Large intestine (tissue), 3 donors: ENCODE data around the gene ARAP1. TPM values are rescaled to one million over a fixed set of nuclear protein-coding genes. Genes with fewer than 3 reads are reported as not detected.

ENCODE experiments used
- DNase-seq, 2 donors: peaks; one replicate each; pipeline versions ENCODE4 v3.0.0 to v3.0.0-alpha.2; 2013
- H3K27ac ChIP-seq: one replicate; pipeline ENCODE4 v1.5.1; 2013; ENCODE audit warnings: low read length
- H3K27me3 ChIP-seq: 2 replicates; pipeline ENCODE4 v1.6.1; 2013; ENCODE audit warnings: low read length; ENCODE audit not compliant: control insufficient read depth, insufficient read depth
- H3K36me3 ChIP-seq: 2 replicates; pipeline ENCODE4 v1.6.1; 2013; ENCODE audit warnings: low read length; ENCODE audit not compliant: control insufficient read depth, insufficient read depth
- H3K4me1 ChIP-seq: one replicate; pipeline ENCODE4 v1.6.1; 2013; ENCODE audit warnings: low read length; ENCODE audit not compliant: control insufficient read depth, insufficient read depth
- H3K4me3 ChIP-seq: one replicate; pipeline ENCODE4 v1.5.1; 2013; ENCODE audit warnings: low read length
- H3K9me3 ChIP-seq: one replicate; pipeline ENCODE4 v1.6.1; 2013; ENCODE audit warnings: mild to moderate bottlenecking, low read depth, low read length, moderate library complexity; ENCODE audit not compliant: control insufficient read depth
- WGBS: methylation state at CpG from one replicate; pipeline ENCODE4 v1.1.5; 2013; ENCODE audit warnings: low lambda C conversion rate; ENCODE audit not compliant: insufficient coverage; 5-methylcytosine and 5-hydroxymethylcytosine counted together
- polyA plus RNA-seq: library from polyadenylated mRNA; unstranded; fragments of 120-200 nt; gene quantifications from one replicate; pipeline ENCODE4 v1.2.1, GENCODE V29; 2013

Gene ARAP1
- polyA plus RNA-seq, 1 donor = 69.1 TPM

DNA sequence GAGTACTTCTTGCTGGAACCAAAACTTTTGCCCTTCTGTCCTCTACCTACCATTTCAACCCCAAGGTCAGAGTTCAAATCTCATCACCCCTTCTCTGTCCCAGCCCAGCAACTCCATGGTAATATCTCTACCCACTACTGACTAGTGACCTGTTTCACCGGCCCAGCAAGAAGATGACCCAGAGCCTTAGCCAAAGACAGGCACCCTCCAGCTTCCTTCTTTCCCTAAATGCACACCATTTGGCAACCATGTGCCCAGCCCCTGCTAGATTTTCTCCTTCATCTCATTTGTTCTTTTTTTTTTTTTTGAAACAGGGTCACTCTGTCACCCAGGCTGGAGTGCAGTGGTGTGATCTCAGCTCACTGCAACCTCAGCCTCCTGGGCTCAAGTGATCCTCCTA, 14.9 kb downstream of the ARAP1 start:
- WGBS = no CpG with 5 or more reads among the region's 1 CpG
- H3K9me3 ChIP-seq = no peaks in the 10 kb centered on the region
- no peak for DNase-seq
- peaks cover 33% of the 10 kb centered on the region for H3K4me1 ChIP-seq
- no peak overlapping the region for H3K27ac ChIP-seq
- H3K4me3 ChIP-seq = no peak overlapping the region
- H3K36me3 ChIP-seq = peaks cover under 1% of the 10 kb centered on the region
- H3K27me3 ChIP-seq = no peaks in the 10 kb centered on the region

DNA sequence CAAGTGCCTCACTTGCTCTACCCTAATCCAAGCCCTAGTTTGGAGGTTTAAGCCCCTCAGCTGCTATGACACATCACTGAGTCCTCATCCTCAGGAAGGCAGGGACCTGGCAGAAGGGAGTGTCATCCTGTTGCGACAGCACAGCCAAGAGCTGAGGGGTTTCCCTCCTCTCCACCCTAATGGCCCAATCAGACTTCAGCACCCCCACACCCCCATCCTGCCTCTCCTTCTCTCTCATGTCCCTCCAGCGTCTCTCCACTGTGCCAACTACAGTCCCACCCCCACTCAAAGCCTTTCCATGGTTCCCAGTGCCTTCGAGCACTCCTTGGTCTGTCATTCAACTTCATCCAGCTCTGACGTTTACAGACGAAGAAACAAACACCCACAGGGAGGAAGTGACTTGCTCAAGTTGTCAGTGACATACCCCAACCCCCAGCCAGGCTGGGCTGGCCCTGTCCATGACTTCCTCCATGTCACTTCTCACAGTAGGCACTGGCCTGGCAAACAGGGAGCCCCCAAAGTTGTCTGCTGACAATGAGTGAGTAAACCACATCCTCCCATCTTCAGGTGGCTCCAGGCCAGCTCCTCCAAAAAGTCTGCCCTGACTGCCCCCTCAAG, 15.6 kb downstream of the ARAP1 start:
- no peaks in the 10 kb centered on the region for H3K27me3 ChIP-seq
- DNase-seq = no peak
- WGBS = 80% methylated on average over 1 of the region's 5 CpGs
- no peak overlapping the region for H3K27ac ChIP-seq
- peaks cover 25% of the 10 kb centered on the region for H3K4me1 ChIP-seq
- H3K4me3 ChIP-seq = no peak overlapping the region
- no peaks in the 10 kb centered on the region for H3K9me3 ChIP-seq
- peaks cover 4% of the 10 kb centered on the region for H3K36me3 ChIP-seq

DNA sequence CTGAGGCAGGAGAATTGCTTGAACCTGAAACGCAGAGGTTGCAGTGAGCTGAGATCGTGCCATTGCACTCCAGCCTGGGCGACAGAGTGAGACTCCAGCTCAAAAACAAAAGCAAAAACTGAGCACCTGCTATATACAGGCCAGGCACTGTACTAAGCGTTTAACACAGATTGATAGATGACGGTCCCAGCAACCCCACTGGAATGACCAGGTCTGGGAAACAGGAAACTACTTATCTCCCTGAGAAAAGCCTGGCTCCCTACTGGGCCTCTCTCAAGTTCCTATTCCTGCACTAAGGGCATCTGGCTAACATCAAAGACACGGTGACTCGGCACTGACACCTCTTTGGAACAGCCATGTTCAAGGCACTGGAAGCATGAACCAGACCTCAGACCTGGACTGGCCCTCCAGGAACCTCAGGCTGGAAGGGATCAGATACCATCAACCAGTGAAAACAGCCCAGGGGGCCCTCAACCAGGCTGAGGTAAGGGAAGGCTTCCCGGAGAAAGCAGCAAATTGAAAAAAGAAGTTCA, 16.6 kb downstream of the ARAP1 start:
- H3K9me3 ChIP-seq = peaks cover 4% of the 10 kb centered on the region
- no peak overlapping the region for H3K4me3 ChIP-seq
- H3K4me1 ChIP-seq = peaks cover 24% of the 10 kb centered on the region
- no peaks in the 10 kb centered on the region for H3K27me3 ChIP-seq
- H3K36me3 ChIP-seq = peaks cover 7% of the 10 kb centered on the region
- WGBS = no CpG with 5 or more reads among the region's 8 CpGs
- H3K27ac ChIP-seq = no peak overlapping the region
- DNase-seq = peak in 1 of 2 donors; percentile 53

DNA sequence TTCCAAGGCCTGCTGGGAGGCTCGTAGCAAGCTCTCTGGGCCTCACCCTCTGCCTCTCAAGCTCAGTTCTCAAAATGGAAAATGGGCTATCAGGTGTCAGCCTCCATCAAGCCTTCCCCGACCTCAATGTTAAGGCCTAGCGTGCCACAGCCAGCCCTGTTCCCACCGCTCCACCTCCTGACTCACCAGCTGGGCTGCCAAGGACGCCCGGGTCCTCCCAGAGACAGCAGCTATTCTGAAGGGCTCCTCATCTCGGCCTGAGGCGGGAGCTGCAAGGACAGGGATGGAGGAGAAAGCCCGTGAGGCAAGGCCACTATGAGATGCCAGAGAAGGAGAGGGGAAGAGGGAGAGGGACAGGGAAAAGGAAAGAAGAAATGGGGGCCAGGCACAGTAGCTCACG, 19.9 kb downstream of the ARAP1 start:
- no peak for DNase-seq
- Histone ChIP-seq H3K4me1 (peaks cover 22% of the 10 kb centered on the region), H3K27me3 (no peaks in the 10 kb centered on the region), H3K27ac (no peak overlapping the region), H3K36me3 (peaks cover 7% of the 10 kb centered on the region), H3K9me3 (peaks cover 4% of the 10 kb centered on the region), H3K4me3 (no peak overlapping the region)
- 71% methylated on average over 1 of the region's 10 CpGs for WGBS

DNA sequence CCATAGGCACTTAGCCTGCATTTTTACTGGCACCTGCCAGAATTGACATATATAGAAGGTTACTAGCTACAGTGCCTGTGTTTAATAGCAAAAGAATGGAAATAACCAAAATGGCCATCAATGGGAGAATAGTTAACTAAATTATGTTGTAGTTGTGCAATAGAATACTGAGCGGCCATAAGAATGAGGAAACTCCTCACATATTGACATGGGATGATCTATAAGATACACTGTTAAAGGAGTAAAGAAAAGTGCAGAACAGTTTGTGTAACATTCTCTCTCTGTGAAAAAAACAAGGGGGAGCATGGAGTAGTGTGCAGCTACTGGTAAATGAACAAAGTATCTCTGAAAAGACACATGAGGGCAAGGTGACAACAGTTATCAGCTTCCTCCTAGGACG, 21.5 kb downstream of the ARAP1 start:
- peak overlapping the region; percentile 22 for H3K27ac ChIP-seq
- H3K27me3 ChIP-seq = no peaks in the 10 kb centered on the region
- peaks cover 8% of the 10 kb centered on the region for H3K36me3 ChIP-seq
- no CpG with 5 or more reads among the region's 2 CpGs for WGBS
- peaks cover 17% of the 10 kb centered on the region for H3K4me1 ChIP-seq
- DNase-seq = peak in 1 of 2 donors; percentile 69
- H3K4me3 ChIP-seq = no peak overlapping the region
- H3K9me3 ChIP-seq = peaks cover 4% of the 10 kb centered on the region

DNA sequence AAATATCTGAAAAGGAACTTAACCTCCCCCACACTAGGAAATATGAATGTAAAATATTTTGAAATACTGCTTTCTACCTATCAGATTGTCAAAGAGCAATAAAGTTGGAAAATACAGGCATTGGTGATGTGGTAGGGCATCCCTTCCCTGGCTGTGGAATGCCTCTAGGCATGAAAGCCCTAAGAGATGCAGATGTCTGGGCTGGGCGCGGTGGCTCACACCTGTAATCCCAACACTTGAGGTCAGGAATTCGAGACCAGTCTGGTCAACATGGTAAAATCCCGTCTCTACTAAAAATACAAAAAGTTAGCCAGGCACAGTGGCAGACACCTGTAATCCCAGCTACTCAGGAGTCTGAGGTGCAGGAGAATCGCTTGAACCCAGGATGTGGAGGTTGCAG, 22.0 kb downstream of the ARAP1 start:
- H3K27ac ChIP-seq = no peak overlapping the region
- peaks cover 13% of the 10 kb centered on the region for H3K4me1 ChIP-seq
- no peaks in the 10 kb centered on the region for H3K27me3 ChIP-seq
- no peak for DNase-seq
- H3K9me3 ChIP-seq = peaks cover 4% of the 10 kb centered on the region
- H3K4me3 ChIP-seq = no peak overlapping the region
- WGBS = no CpG with 5 or more reads among the region's 5 CpGs
- H3K36me3 ChIP-seq = peaks cover 8% of the 10 kb centered on the region

DNA sequence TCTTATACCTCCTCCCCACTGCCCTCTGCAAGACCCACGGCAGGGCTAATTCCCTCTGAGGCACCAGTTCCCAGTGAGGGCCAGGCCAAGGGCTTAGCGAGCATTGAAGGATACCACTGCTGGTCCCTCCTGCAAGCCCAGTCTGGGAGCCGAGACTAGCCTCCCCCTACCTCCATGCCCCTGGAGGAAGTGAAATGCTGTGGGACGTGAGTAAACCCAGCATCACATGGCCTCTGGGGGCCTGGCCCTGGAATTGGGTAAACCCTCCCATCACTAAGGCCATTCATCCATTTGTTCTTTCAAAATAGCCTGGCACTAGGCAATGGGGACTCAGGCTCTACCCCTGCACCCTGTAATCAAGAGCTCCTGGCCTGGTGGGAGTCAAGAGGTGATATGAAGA, 24.7 kb downstream of the ARAP1 start:
- WGBS = no CpG with 5 or more reads among the region's 4 CpGs

DNA sequence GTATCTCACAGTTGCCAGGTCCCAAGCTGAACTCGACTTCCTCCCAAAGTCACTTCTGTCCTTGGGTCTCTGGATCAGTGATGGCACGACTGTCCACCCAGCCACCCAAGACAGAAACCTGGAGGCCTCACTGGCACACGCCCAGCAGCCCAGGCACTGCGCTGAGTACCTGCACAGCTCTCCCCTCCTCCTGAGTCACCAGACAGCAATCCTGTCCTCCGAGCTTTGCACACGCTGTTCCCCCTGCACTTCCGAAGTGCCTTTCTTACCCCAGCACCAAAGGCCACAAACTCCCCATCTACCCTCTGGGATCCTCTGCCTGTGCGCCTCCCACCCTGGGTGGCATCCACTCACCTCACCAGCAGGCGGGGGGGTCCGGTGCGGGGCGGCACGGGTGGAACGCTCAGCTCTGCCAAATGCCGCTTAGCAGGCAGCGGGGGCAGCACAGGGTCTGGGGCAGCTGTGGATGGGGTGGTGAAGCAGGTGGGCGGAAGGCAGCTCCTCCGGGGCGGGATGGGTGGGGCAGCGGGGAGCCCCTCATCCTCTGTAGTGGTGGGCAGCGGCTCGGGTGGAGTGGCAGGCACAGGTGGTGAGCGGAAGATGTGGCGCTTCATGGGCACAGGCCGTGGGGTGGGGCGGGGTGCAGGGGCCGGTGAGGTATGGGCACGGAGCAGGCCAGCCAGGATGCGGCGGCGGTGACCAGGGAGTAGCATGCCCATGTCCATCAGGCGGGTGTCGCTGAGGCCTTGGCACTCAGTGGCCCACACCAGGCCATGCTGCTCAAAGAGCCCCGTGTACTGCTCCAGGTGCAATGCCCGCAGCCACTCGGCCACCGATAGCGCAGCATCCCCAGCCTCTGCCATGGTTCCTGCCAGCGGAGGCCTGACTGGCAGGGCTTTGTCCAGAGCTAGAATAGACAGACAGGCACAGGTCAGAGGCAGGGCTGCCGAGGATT, 25.7 kb downstream of the ARAP1 start:
- DNase-seq = no peak
- peaks cover 18% of the 10 kb centered on the region for H3K4me1 ChIP-seq
- H3K27ac ChIP-seq = no peak overlapping the region
- H3K9me3 ChIP-seq = peaks cover 4% of the 10 kb centered on the region
- no peak overlapping the region for H3K4me3 ChIP-seq
- no peaks in the 10 kb centered on the region for H3K27me3 ChIP-seq
- WGBS = no CpG with 5 or more reads among the region's 40 CpGs
- peaks cover 5% of the 10 kb centered on the region for H3K36me3 ChIP-seq

More for the DNA sequence above, 24.7 kb downstream of the ARAP1 start:
- Histone ChIP-seq H3K36me3 (peaks cover 8% of the 10 kb centered on the region), H3K27ac (no peak overlapping the region), H3K4me1 (peaks cover 16% of the 10 kb centered on the region), H3K9me3 (peaks cover 4% of the 10 kb centered on the region), H3K4me3 (no peak overlapping the region), H3K27me3 (no peaks in the 10 kb centered on the region)
- no peak for DNase-seq

DNA sequence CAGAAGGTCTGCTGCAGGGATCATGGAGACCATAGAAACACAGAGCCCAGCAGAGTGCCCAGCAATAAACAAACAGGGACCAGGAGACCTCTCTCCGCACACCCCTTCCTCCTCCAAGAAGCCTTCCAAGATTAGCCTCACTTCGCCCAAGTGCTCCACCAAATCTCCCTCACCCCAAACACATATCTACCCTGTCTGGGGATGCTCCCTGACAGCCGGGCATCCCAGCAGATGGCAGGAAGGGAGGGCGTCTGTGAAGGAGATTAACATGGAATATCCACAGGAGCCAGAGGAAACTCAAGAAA, 26.5 kb downstream of the ARAP1 start:
- DNase-seq = no peak
- Histone ChIP-seq H3K9me3 (no peaks in the 10 kb centered on the region), H3K4me3 (no peak overlapping the region), H3K27me3 (no peaks in the 10 kb centered on the region), H3K4me1 (peaks cover 19% of the 10 kb centered on the region), H3K36me3 (peaks cover 2% of the 10 kb centered on the region), H3K27ac (no peak overlapping the region)
- WGBS = no CpG with 5 or more reads among the region's 4 CpGs

DNA sequence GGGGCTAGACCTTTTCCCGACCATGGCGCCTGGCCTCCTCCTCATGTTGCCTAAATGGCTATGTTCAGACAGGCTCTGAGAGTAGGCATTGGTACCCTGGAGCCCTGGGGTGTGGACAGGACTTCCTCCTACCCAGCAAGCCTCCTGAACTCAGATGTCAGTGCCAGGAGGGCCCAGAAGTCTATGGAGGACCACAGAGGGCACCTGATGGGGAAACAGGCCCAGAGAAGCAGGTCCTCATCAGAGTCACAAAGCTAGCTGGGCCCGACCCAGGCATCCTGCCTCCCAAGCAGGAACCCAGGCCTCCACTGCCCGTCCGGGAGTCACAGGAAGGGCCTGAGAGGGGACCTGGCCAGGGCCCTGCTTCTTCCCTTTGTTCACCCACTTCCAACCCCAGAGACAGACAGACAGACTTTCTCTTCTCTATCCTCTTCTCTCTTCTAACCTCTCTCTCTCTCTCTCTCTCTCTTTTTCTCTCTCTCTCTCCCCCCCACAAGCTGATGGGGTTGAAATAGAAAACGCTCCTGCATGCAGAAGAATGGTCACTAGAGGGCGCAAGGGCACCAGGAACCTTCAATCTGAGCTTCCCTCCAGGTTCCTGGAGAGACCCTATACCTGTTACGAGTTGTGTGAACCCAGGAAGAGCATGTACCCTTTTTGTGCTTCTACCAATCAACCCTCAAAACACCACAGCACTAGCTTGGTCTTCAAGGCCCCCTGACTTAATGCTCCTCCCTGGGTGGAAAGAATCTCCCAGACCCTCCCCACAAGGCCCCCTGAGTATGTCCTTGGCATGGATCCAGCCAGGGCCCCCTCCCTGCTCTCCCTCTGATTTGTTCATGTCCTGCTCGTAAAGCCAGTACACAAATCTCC, 27.1 kb downstream of the ARAP1 start:
- no peaks in the 10 kb centered on the region for H3K9me3 ChIP-seq
- no peaks in the 10 kb centered on the region for H3K27me3 ChIP-seq
- H3K36me3 ChIP-seq = peaks cover 2% of the 10 kb centered on the region
- H3K27ac ChIP-seq = no peak overlapping the region
- WGBS = no CpG with 5 or more reads among the region's 9 CpGs
- DNase-seq = peak; percentile 72 to 75
- peaks cover 19% of the 10 kb centered on the region for H3K4me1 ChIP-seq
- H3K4me3 ChIP-seq = no peak overlapping the region
